HG02884 (cell line): Measurements from ENCODE around the gene SLC6A6.
"Not testable (repeated sequence)": the region's sequence is repeated elsewhere in the genome, so short reads cannot be mapped to it uniquely, and the experiment has no call there.

ENCODE experiments used
- ATAC-seq: cut with Tn5 transposase; IDR thresholded peaks from one replicate; pipeline ENCODE4 v1.9.1; 2021; ENCODE audit warnings: mild to moderate bottlenecking, moderate library complexity; ENCODE audit not compliant: unreplicated experiment

SLC6A6 gene

DNA sequence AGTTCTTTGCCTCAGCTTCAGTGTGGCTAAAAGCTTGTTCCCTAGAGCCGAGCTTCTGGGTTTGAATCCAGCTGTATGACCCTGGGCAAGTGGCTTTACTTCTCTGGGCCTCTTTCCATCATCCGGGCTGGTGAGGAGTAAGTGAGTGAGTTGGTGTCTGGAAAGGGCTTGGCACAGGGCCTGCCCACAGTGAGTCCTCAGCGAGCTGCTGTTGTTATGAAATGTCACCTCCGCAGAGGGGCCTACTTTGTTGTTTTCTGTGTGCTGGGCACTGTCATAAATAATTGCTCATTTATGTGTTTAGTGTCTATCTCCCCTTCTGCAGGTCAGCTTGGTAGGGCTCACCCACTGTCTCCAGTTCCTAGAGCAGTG lies 31.7 kb downstream of the SLC6A6 start:
- no peak for ATAC-seq

DNA sequence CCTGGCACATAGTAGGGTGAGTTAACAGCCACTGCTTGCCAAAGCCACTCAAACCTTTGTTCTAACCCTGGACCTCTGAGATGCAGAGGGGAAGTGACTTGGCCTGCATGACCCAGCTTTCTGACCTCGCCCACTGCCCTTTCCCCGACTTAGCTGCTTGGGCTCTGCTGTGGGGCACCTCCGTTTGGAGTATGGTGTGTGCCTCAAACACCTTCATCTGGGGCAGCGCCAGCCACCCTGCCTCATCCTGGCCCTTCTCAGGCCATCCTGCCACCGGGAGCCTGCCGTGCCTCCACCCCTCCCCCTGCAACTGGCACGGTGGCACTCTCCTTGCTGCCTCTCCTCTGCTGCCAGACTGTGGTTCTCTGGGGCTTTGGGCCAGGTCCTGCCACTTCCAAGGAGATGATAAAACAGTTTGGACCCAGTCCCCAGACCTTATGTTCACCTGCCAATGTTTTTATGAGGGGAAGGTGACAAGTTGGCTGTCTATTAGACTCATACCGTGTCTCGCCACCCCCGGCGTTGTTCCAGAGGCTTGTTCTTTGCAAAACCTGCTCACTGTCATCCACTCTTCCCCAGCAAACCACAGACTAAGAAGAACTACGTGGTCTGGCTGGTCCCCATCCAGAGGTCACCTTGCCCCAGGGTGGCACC lies 32.2 kb downstream of the SLC6A6 start:
- no peak for ATAC-seq

DNA sequence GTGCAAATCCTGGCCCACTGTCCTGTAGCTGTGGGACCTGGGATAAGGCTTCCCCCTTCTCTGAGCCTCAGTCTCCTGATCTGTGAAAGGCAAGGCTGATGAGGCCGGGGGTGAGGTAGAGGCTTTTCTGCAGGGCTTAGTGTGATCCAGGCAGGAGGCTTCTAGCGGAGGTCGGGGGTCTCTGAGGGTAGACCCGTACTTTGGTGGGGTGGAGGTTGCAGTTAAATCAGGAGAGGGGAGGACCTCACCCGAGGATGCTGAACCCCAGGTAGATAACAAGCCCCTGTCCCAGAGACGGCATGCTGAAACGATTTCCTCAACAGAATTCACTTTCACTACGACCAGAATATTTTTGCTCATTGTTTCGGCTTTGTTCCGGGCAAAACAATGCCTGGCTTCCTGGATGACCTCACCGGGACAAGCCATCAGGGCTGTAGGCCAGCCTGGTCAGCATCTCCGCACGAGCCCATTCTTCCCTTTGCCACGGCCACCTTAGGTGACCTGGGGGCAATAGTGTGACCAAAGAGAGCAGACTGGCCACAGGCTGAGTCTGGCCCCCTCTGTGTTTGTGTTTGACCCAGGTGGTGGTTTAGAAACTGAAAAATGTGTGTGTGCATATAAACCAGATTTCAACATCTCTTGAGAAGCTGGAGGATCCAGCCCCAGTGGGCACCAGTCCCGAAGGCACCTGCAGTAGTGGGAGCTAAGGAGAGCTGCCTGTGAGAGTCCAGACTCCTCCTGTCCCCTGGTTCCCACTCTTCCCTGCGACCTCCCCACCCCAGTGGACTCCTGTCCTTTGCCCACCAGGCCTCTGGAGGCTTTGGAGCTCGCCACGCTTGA lies 33.0 kb downstream of the SLC6A6 start:
- no peak for ATAC-seq

DNA sequence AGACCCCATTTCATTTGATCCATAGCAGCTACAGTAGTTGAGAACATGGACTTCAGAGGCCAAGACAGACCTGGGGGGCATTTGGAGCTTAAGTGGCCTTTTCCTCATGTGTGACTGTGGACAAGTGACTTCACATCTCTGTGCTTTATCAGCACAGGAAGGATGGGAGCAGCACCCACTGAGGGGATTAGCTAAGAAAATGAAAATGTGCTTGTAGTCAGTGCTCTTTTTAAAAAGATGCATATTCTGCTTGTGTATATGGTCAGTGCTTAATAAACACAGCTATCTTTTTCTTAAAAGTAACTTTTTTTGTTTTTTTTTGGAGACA lies 34.5 kb downstream of the SLC6A6 start:
- no peak for ATAC-seq

DNA sequence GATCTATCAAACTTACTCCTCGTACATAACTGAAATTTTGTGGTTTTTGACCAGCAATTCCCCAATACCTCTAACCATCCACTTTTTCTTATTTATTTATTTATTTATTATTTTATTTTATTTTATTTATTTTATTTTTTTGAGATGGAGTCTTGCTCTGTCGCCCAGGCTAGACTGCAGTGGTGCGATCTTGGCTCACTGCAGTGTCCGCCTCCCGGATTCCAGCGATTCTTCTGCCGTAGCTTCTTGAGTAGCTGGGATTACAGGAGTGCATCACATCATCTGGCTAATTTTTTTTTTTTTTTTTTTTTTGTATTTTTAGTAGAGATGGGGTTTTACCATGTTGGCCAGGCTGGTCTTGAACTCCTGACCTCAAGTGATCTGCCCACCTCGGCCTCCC lies 35.3 kb downstream of the SLC6A6 start:
- ATAC-seq = not testable (repeated sequence)

DNA sequence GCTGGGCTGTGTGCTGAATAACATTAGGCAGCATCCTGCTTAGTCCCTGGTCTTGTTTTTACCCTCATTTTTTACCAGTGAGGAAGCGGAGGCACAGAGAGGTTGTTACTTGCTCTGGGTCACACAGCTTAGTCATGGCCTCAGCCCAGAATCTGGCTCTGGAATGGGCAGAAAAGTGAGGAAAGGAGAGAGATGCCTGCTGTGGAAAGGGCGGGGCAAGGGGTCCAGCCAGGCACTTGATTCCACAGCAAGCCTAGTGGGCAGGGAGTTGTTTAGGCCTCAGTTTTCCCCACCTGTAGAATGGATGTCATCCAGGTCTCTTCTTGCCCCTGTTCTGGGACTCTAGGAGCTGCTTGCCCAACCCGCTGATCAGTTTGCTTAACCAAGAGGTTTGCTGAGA lies 35.9 kb downstream of the SLC6A6 start:
- ATAC-seq = no peak

DNA sequence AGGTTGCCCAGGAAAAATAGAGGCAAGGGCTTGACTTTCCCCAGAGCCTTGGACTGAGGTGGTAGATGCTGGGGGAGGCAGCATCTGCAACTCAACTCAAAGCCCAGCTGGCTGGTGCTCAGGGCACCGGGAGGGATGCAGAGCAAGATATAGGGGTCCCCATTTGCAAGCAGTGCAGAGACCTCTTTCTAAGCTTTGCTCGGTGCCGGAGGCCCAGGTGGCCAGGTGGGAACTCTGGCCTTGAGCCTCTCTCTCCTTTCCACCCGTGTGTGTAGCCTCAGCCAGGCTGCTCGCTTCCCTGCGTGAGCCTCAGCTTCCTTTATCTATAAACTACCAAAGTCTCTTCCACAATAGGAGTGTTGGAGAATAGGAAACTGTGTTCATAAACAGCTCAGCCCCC lies 36.5 kb downstream of the SLC6A6 start:
- no peak for ATAC-seq

DNA sequence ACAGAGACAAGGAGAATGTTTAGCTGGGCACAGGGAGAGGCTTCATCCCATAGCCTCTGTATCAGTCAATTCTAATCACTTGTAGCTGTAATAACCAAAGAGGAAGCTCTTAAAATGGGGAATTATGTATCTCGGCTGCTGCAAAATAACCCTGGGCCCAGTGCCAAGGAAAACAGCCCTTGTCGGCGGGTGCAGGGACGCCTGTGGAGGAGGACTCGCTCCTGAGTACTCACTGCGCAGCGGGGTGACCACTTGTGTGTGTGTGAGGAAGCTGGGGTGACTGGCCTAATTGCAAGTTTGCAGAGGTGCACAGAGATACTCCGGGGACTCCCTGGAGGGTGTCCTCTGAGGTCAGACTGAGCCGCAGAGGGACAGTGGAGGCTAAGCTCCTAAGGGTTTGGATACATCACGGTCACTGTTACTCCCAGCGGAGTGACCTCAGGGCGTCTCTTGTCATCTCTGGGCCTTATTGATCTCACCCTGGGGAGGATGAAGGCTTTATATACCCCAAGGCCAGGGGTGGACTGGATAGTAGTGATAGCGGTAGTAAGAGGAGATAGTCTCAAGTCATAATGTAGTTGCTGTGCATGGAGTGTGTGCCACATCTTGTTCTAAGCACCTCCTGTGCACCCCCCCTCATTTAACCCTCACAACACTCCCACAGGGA lies 37.2 kb downstream of the SLC6A6 start:
- no peak for ATAC-seq

DNA sequence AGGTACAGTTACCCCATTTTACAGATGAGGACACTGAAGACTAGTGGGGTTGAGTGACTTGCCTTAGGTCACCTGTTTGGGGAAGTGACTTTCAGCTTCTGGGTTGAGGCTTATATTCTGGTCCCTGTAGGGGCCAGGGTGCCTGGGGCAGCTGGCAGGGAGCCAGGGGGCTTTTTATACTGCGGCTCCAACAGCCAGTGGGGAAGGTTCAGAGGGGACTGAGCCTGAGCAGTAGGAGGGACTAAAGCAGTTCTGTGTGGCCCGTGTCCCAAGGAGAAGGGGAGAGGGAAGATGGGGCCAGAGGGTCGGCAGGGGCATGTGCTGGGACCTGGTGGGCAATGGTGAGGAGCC lies 37.7 kb downstream of the SLC6A6 start:
- no peak for ATAC-seq

DNA sequence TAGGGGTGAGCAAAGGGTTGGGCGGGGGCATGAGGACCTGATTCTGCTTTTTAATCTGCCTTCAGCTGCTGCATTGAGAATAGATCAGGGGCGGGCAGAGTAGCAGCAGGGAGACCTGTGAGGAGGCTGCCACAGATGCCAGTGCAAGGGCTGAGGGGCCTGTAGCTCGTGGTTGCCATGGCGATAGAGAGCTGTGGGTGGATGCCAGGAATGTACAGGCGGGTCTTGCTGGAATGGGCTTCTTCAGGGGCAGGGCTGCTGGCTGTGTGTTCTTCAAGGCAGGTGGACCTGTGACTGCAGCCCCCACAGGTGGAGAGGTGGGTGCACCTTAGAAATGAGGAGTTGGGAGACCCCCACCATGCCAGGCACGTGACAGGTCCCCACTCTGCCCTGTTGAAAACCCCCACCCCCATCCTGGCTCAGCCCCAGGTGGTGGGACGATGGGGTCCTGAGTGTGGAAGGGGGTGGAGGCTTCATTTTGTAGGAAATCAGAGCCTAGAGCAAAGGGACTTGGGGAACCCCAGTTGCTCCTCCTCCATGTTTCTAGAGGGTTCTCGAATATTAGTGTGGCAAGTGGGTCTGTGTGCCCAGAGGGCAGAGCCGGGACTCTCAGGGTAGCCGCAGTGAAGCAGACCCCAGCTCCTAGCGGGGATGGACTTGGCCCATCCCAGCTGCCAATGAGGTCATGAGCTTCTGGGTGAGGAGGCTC lies 38.3 kb downstream of the SLC6A6 start:
- no peak for ATAC-seq

DNA sequence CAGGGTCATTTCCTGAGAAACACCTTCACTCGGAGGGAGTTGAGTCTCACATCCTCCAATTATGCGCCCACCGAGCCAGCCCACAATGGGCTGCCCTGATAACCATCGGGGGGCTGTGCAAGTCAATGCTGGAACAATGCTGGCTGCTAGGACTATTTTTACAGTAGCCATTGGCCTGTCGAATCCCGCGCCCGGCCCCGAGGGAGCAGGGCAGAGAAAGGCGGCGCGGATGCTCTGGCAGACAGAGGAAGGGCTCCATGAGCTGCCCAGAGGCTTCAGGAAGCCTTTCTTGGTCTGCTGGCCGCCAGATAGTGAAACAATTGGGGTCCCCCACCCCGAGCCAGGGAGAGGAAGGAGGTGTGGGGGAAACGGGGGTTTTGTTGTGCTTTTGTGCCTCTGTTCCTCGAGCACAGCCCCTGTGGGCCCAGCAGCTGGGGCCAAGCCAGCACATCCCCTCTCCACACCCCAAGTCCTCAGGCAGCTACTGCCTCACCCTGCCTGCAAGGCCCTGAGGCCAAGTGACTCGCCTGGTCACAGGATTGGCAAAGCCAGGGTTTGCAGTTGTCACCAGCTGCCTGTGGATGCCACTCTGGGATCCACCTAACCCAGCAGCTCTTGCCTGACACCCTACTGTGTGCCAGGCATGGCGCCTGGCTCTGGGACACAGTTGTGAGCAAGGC lies 39.0 kb downstream of the SLC6A6 start:
- no peak for ATAC-seq

DNA sequence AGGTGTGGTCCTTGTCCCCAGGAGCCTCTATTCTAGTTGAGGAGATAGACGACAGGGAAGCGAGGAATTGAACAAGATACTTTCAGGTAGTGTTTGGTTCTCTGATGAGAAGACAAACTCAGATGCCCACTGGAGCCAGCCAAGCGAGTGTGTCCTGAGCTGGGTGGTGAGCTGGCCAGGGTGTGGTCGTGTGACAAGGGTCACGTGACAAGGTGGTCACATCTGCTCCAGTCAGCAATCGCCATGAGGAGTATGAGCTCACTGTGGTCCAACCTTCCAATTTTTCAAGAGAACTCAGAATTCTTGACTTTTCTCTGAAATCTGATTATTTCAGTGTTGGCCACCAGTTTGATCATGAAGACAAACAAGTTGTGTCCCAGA lies 39.5 kb downstream of the SLC6A6 start:
- ATAC-seq = no peak

DNA sequence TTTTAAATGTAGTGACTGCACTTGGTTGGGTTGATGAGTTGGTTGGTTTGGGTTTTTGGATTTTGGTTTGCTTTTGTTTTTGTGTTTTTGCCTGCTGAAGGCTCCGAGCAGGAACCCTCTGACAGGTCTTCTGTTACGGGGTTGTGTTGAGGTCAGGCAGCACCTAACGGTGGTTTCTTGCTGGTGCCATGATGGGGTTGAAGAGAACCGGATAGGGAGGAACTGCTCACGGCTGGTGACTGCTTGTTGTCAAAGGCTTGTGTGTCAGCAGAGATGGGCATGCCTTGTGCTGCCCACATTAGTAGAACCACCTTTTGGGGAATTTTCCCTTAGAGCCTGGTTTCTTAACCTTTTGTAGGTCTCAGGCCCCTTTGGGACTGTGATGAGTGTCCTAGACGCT lies 42.0 kb downstream of the SLC6A6 start:
- ATAC-seq = no peak

DNA sequence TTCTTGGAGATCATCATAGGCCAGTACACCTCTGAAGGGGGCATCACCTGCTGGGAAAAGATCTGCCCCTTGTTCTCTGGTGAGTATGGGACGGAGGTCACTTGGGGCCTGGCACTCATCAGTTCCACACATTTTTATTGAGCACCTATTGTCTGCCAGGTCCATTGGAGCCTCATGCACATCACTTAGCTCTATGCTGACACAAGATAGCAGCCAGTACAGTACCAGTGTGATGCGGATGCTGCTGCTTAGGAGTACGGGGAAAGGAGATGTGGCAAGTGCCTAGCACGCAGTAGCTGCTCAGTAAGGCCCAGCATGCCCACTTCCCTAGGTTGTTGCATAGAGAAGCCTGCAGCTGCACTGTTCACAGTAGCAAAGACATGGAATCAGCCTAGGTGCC lies 43.4 kb downstream of the SLC6A6 start:
- no peak for ATAC-seq

DNA sequence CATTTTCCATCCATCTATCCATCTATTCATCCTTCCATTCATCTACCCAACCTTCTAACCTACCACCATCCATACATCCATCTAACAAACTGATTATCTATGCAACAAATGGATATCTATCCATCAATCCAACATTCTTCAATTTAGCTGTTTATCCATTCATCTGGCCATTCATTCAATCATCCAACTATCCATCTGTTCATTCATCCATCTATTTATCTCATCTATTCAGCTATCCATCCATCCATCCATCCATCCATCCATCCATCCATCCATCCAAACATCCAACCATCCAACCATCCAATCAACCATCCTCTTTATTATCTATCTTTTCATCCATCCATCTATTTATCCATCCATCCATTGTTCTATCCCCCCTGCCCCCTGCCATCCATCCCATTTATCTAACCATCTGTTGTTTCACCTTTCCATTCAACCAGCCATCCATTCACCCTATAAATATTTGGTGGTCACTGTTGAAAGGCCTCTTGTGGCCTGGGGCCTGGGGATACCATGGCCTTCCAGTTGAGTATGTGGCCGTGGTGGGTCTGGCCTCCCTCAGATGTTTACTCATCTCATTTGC lies 44.7 kb downstream of the SLC6A6 start:
- no peak for ATAC-seq

DNA sequence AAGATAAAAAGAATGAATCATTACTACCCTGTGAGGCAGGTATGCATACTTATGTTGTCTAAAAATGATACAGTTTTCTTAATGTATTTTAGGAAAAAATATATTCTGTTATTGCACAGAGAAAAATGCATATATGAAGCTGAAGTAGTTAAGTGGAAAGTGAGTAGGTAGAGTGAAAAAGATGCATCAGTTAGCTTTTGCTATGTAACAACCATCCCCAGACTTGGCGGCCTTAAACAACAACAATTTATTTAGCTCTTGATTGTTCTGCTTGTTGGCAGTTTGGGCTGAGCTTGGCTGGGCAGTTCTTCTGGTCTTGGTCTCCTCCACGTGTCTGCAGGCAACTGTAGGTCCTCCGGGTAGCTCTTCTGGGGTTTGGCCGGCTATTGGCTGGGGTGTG lies 45.7 kb downstream of the SLC6A6 start:
- no peak for ATAC-seq

DNA sequence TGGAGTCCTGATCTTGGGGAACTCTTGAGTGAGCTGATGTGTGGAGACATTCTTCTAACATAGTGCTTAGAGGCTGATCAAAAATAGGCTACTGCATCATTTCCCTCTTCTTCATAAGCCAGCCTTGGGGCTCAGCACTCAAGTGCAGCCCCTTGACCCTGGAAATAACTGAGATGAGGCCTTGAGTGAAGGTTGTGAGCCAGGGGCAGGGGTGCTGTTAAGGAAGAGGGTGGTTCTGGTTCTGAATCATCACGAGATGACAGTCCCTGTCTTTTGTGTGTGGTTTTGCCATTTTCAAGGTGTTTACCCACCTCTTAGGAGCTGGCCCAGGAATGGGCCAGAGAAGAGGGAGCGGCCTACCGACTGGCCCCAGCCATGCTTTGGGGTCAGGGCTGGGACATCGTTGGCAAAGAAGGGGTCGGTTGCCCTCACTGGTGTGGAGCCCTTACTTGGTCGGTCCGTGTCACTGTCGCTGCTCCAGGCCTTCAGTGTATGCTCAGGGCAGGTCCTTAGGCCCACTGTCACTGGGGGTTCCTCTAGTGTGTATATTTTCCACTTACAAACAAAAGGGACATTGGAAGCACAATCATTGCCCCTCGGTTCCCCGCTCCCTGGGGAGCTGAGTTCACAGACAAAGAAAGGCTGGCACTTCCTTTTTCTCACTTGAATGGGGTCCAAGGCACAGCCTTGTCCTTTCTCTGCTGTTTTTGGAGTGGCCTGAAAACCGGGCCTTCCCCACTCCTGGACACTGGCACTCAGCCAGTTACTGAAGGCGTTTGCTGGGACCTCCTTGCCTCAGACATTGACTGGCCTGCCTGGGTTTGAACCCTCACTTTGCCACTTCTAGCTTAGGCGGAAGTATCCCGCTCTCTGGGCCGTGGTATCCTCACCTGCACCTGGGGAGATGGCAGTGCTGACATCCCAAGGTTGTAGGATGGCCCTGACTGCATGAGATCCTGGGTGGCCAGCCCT lies 46.6 kb downstream of the SLC6A6 start:
- ATAC-seq = no peak

DNA sequence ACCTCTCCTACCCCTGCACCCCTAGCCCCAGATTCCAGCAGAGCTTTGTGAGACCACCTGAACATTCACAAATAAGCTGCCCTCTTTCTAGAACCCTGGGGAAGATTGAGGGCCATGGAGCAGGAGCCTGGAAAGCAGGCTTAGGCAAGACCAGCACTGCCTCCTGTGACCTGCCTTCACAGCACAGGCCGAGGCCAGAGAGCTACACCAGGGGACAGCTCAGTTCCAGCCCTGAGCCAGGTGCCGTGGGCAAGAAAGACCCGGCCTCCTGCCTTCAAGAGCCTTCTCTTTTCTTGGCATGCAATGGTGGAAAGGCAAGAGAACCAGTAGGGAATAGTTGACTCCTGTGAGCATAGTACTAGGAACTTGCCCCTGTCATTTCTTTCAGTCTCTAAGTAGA lies 48.1 kb downstream of the SLC6A6 start:
- no peak for ATAC-seq

DNA sequence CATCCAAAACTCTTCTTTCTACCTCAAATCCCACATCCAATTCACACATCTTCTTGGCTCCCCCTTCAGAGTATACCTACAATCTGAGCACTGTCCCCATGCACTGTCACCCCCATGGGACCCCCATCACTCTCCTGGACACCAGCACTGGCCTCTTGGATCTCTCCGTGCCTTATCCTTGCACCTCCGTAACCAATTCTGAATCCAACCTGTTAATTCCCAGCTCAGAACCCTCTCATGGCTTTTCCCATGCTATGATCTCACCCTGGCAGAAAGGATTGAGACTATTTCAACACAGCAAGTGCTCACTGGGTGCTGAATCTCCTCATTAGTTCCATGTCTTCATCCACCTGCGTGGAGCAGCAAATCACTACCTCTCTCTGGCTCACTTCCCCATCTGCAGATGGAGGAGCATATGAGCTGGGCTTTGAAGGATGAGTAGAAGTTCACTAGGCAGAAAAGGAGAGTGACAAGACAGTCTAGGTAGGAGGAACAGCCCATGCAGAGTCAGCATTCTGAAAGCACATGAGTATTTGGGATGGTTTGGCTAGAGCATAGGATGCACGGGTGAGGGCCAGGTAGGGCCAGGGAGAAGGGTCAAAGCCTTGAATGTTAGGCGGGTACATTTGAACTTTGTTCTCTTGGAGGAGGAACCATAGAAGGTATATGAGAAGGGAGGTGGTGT lies 48.7 kb downstream of the SLC6A6 start:
- no peak for ATAC-seq
